Peyer's patch (tissue), 4 donors: Measurements from ENCODE around the gene GAS7. TPM values are rescaled to one million over a fixed set of nuclear protein-coding genes. Genes with fewer than 3 reads are reported as not detected.

Source experiments
- DNase-seq, 3 donors: peaks; one replicate each; pipeline ENCODE4 v3.0.0-alpha.2; 2017 to 2019
- H3K27ac ChIP-seq, 4 donors: fragments of 200-600 bp; sonication (generic); one replicate each; pipeline ENCODE4 v1.5.1; 2016 to 2019
- H3K27me3 ChIP-seq, 2 donors: fragments of 200-600 bp; sonication (generic); one replicate each; pipeline ENCODE4 v1.5.1; 2019
- H3K36me3 ChIP-seq, 3 donors: fragments of 200-600 bp; sonication (generic); one replicate each; pipeline ENCODE4 v1.5.1; 2016 to 2019
- H3K4me1 ChIP-seq, 4 donors: fragments of 200-600 bp; sonication (generic); one replicate each; pipeline ENCODE4 v1.5.1; 2016 to 2019
- H3K4me3 ChIP-seq, 4 donors: fragments of 200-600 bp; sonication (generic); 1 replicate in 3 of 4; 2 replicates in 1 of 4; pipeline ENCODE4 v1.5.1; 2016 to 2019; ENCODE audit warnings: mild to moderate bottlenecking in 1 of 4
- H3K9me3 ChIP-seq, 4 donors: fragments of 200-600 bp; sonication (generic); one replicate each; pipeline ENCODE4 v1.5.1; 2016 to 2019; ENCODE audit warnings: mild to moderate bottlenecking in 1 of 4
- CTCF ChIP-seq, 6 experiments: fragments of 450-650 bp in 4 of 6; fragments of 200-600 bp in 2 of 6; sonication (generic) in 1 of 6; IDR thresholded peaks; one replicate each; pipeline ENCODE4 v1.5.1; 2017 to 2019; ENCODE audit warnings: antibody characterized with exemption in 6 of 6, mild to moderate bottlenecking in 3 of 6, moderate library complexity in 1 of 6
- POLR2A ChIP-seq, 2 donors: fragments of 450-650 bp; IDR thresholded peaks; one replicate each; pipeline ENCODE4 v1.5.1; 2017; ENCODE audit warnings: antibody characterized with exemption in 2 of 2, mild to moderate bottlenecking in 2 of 2, moderate library complexity in 2 of 2
- total RNA-seq, 4 donors: library from RNA; depleted of rRNA; stranded (reverse); fragments of >200 nt; gene quantifications; one replicate each; pipeline ENCODE4 v1.1.0, GENCODE V29; 2016

GAS7 gene
- total RNA-seq, 4 donors from 2014 or later = 6.8 to 104 (median 27.6) TPM

GRCh38 chr17:10034719-10035475 lies 163.5 kb downstream of the GAS7 start:
- DNase-seq = no peak
- Histone ChIP-seq H3K27me3 (no peaks in the 10 kb centered on the region), H3K9me3 (no peaks in the 10 kb centered on the region), H3K4me3 (peak overlapping the region in 1 of 4 donors; percentile 6), H3K27ac (peak overlapping the region in 2 of 4 donors; percentile 55 to 72), H3K4me1 (peaks cover 0 to 5% (median 0%) of the 10 kb centered on the region in 4 donors), H3K36me3 (no peaks in the 10 kb centered on the region)
- TF ChIP-seq CTCF (IDR thresholded peaks at IDR 0.05) (no peak), POLR2A (IDR thresholded peaks at IDR 0.05) (no peak)

- Histone ChIP-seq H3K36me3 (no peaks in the 10 kb centered on the region), H3K4me1 (peaks cover 0 to 5% (median 0%) of the 10 kb centered on the region in 4 donors), H3K27me3 (no peaks in the 10 kb centered on the region), H3K27ac (peak overlapping the region in 2 of 4 donors; percentile 40 to 72), H3K4me3 (no peak overlapping the region), H3K9me3 (no peaks in the 10 kb centered on the region)
- TF ChIP-seq CTCF (IDR thresholded peaks at IDR 0.05) (no peak), POLR2A (IDR thresholded peaks at IDR 0.05) (no peak)
- DNase-seq = no peak
Measured at GRCh38 chr17:10033959-10034358, 164.4 kb downstream of the GAS7 start.

- H3K9me3 ChIP-seq = no peaks in the 10 kb centered on the region
- H3K27me3 ChIP-seq = no peaks in the 10 kb centered on the region
- TF ChIP-seq CTCF (IDR thresholded peaks at IDR 0.05) (no peak), POLR2A (IDR thresholded peaks at IDR 0.05) (no peak)
- H3K4me1 ChIP-seq = peaks cover 0 to 5% (median 0%) of the 10 kb centered on the region in 4 donors
- no peak for DNase-seq
- H3K36me3 ChIP-seq = no peaks in the 10 kb centered on the region
- H3K4me3 ChIP-seq = no peak overlapping the region
- H3K27ac ChIP-seq = peak overlapping the region in 2 of 4 donors; percentile 40 to 72
Measured at GRCh38 chr17:10033449-10033848, 165.0 kb downstream of the GAS7 start.

- Histone ChIP-seq H3K27ac (peak overlapping the region in 2 of 4 donors; percentile 1 to 8), H3K4me1 (peaks cover 0 to 5% (median 0%) of the 10 kb centered on the region in 4 donors), H3K27me3 (no peaks in the 10 kb centered on the region), H3K36me3 (no peaks in the 10 kb centered on the region), H3K4me3 (no peak overlapping the region), H3K9me3 (no peaks in the 10 kb centered on the region)
- DNase-seq = no peak
- no peak for TF ChIP-seq POLR2A (IDR thresholded peaks at IDR 0.05)
- no peak for TF ChIP-seq CTCF (IDR thresholded peaks at IDR 0.05)
Measured at GRCh38 chr17:10032118-10032852, 166.1 kb downstream of the GAS7 start.

GRCh38 chr17:10031606-10032005 lies 166.8 kb downstream of the GAS7 start:
- Histone ChIP-seq H3K4me3 (no peak overlapping the region), H3K9me3 (no peaks in the 10 kb centered on the region), H3K4me1 (peaks cover 0 to 5% (median 0%) of the 10 kb centered on the region in 4 donors), H3K27me3 (no peaks in the 10 kb centered on the region), H3K36me3 (no peaks in the 10 kb centered on the region), H3K27ac (no peak overlapping the region)
- DNase-seq = no peak
- no peak for TF ChIP-seq CTCF (IDR thresholded peaks at IDR 0.05)
- no peak for TF ChIP-seq POLR2A (IDR thresholded peaks at IDR 0.05)
